T-helper 2 cell treated with Interferon-gamma antibody and Interleukin-4, amounts not matched to agents 100 ng/mL and 5 ng/mL, for 36 hours (primary cell): Measurements from ENCODE around the gene HMGCL. TPM values are rescaled to one million over a fixed set of nuclear protein-coding genes. Genes with fewer than 3 reads are reported as not detected.
"Not testable (repeated sequence)": the region's sequence is repeated elsewhere in the genome, so short reads cannot be mapped to it uniquely, and the experiment has no call there.

Source experiments
- intact Hi-C: fragments of 100-400 bp; cut with micrococcal nuclease; formaldehyde crosslinking; loops from one replicate; pipeline ENCODE4 v1.15.1; 2023
- total RNA-seq: library from RNA; stranded (reverse); gene quantifications from 2 replicates; pipeline ENCODE4 v1.2.3, GENCODE V29; 2022

Gene HMGCL
- 18.1 and 18.6 TPM in 2 replicates for total RNA-seq

GRCh38 chr1:23825076-23825761, at the start of gene HMGCL:
HMGCL (minus strand) TSS chr1:23825429; CDS start chr1:23825415, 14 bp downstream.
- intact Hi-C loops = loop anchor here (1.0 to 5.0 kb wide), 5 partner anchors 14 to 155 kb away; partner anchors contain the start of genes FUCA1, GALE, PITHD1 and SRSF10

GRCh38 chr1:23872421-23872820, 47.2 kb upstream of the HMGCL start:
- intact Hi-C loops = no loop called here

GRCh38 chr1:23869051-23869450, 43.8 kb upstream of the HMGCL start:
- intact Hi-C loops = loop anchor here (2.0 to 5.0 kb wide), 3 partner anchors 42 to 88 kb away; partner anchors contain the start of genes HMGCL and PNRC2

- intact Hi-C loops = loop anchor here (1.0 to 5.0 kb wide), 5 partner anchors 41 to 96 kb away; partner anchors contain the start of genes HMGCL and PNRC2
Measured at GRCh38 chr1:23868557-23869016, 43.4 kb upstream of the HMGCL start.

- intact Hi-C loops = loop anchor here (1.0 to 5.0 kb wide), 5 partner anchors 41 to 96 kb away; partner anchors contain the start of genes HMGCL and PNRC2
Measured at GRCh38 chr1:23867895-23868556, 42.8 kb upstream of the HMGCL start, which contains the start of gene FUCA1. FUCA1 (minus strand) TSS chr1:23868290; CDS start chr1:23868286, 4 bp downstream.

GRCh38 chr1:23867542-23867894, 42.3 kb upstream of the HMGCL start:
- intact Hi-C loops = loop anchor here (5.0 kb wide), 2 partner anchors 40 to 90 kb away; partner anchors contain the start of genes HMGCL and PNRC2

GRCh38 chr1:23865543-23865930, 40.3 kb upstream of the HMGCL start:
- intact Hi-C loops = loop anchor here (5.0 kb wide), 2 partner anchors 38 to 92 kb away; partner anchors contain the start of genes HMGCL and PNRC2

GRCh38 chr1:23864801-23865542, 39.7 kb upstream of the HMGCL start:
- intact Hi-C loops = loop anchor here (5.0 kb wide), 2 partner anchors 38 to 92 kb away; partner anchors contain the start of genes HMGCL and PNRC2

- intact Hi-C loops = no loop called here
Measured at GRCh38 chr1:23862640-23863039, 37.4 kb upstream of the HMGCL start.

GRCh38 chr1:23854568-23854967, 29.3 kb upstream of the HMGCL start:
- intact Hi-C loops = no loop called here

GRCh38 chr1:23853124-23853523, 27.9 kb upstream of the HMGCL start:
- intact Hi-C loops = not testable (repeated sequence)

GRCh38 chr1:23851406-23851805, 26.2 kb upstream of the HMGCL start:
- intact Hi-C loops = not testable (repeated sequence)

GRCh38 chr1:23848673-23849616, 23.7 kb upstream of the HMGCL start:
- intact Hi-C loops = no loop called here

- intact Hi-C loops = not testable (repeated sequence)
Measured at GRCh38 chr1:23847482-23848095, 22.4 kb upstream of the HMGCL start.

- intact Hi-C loops = no loop called here
Measured at GRCh38 chr1:23845163-23845562, 19.9 kb upstream of the HMGCL start.

- intact Hi-C loops = no loop called here
Measured at GRCh38 chr1:23843644-23844043, 18.4 kb upstream of the HMGCL start.

GRCh38 chr1:23838401-23838866, 13.2 kb upstream of the HMGCL start:
- intact Hi-C loops = loop anchor here (2.0 kb wide), 1 partner anchor 14 kb away; the partner anchor contains the start of gene HMGCL

- intact Hi-C loops = loop anchor here (2.0 kb wide), 1 partner anchor 13 kb away; the partner anchor contains the start of gene HMGCL
Measured at GRCh38 chr1:23837908-23838307, 12.7 kb upstream of the HMGCL start.

GRCh38 chr1:23836037-23836436, 10.8 kb upstream of the HMGCL start:
- intact Hi-C loops = no loop called here
